ENCODE measurements around the gene SCAI. TPM values are rescaled to one million over a fixed set of nuclear protein-coding genes. Genes with fewer than 3 reads are reported as not detected.
"Not testable (repeated sequence)": the region's sequence is repeated elsewhere in the genome, so short reads cannot be mapped to it uniquely, and the experiment has no call there.

Gene SCAI
- total and polyA plus RNA-seq, 5 donors = 1.9 to 5.5 (median 4.9) TPM

- WGBS = 72% methylated on average over 6 of the region's 6 CpGs
- H3K4me1 ChIP-seq (ENCODE audit: control insufficient read depth, insufficient read depth, low read length) = no peaks in the 10 kb centered on the region
- H3K4me3 ChIP-seq (ENCODE audit: low read length) = no peak overlapping the region
- intact Hi-C loops (cut with DNase I) = no loop called here
- H3K27me3 ChIP-seq (ENCODE audit: control insufficient read depth, insufficient read depth) = no peaks in the 10 kb centered on the region
- H3K9me3 ChIP-seq (ENCODE audit: control insufficient read depth, low read length) = no peaks in the 10 kb centered on the region
- no peak overlapping the region for H3K27ac ChIP-seq (ENCODE audit: low read length)
- ATAC-seq (no peak), DNase-seq (no peak)
Observed at GRCh38 chr9:125131778-125132177, 11.6 kb downstream of the SCAI start.

GRCh38 chr9:125126019-125126746, 17.1 kb downstream of the SCAI start:
- H3K27ac ChIP-seq (ENCODE audit: low read length) = no peak overlapping the region
- WGBS = 58% methylated on average over 2 of the region's 2 CpGs
- peaks cover 2% of the 10 kb centered on the region for H3K4me1 ChIP-seq (ENCODE audit: control insufficient read depth, insufficient read depth, low read length)
- DNase-seq = peak; percentile 88 to 94 (median 90)
- intact Hi-C loops (cut with DNase I) = no loop called here
- H3K4me3 ChIP-seq (ENCODE audit: low read length) = no peak overlapping the region
- peak; percentile 96 to 97 for ATAC-seq
- H3K27me3 ChIP-seq (ENCODE audit: control insufficient read depth, insufficient read depth) = no peaks in the 10 kb centered on the region
- no peaks in the 10 kb centered on the region for H3K9me3 ChIP-seq (ENCODE audit: control insufficient read depth, low read length)

- no peak overlapping the region for H3K27ac ChIP-seq (ENCODE audit: low read length)
- no peaks in the 10 kb centered on the region for H3K9me3 ChIP-seq (ENCODE audit: control insufficient read depth, low read length)
- ATAC-seq (no peak), DNase-seq (no peak)
- H3K4me1 ChIP-seq (ENCODE audit: control insufficient read depth, insufficient read depth, low read length) = peaks cover 2% of the 10 kb centered on the region
- WGBS = 57% methylated on average over 7 of the region's 7 CpGs
- H3K4me3 ChIP-seq (ENCODE audit: low read length) = no peak overlapping the region
- intact Hi-C loops (cut with DNase I) = no loop called here
- H3K27me3 ChIP-seq (ENCODE audit: control insufficient read depth, insufficient read depth) = no peaks in the 10 kb centered on the region
Observed at GRCh38 chr9:125125523-125125922, 17.8 kb downstream of the SCAI start.

- intact Hi-C loops (cut with DNase I) = no loop called here
- Histone ChIP-seq H3K4me3 (ENCODE audit: low read length) (no peak overlapping the region), H3K9me3 (ENCODE audit: control insufficient read depth, low read length) (no peaks in the 10 kb centered on the region), H3K27me3 (ENCODE audit: control insufficient read depth, insufficient read depth) (no peaks in the 10 kb centered on the region), H3K27ac (ENCODE audit: low read length) (no peak overlapping the region), H3K4me1 (ENCODE audit: control insufficient read depth, insufficient read depth, low read length) (peaks cover 1% of the 10 kb centered on the region)
- 61% methylated on average over 2 of the region's 2 CpGs for WGBS
- ATAC-seq (no peak), DNase-seq (no peak)
Observed at GRCh38 chr9:125121146-125121545, 22.2 kb downstream of the SCAI start.

GRCh38 chr9:125119643-125120286, 23.6 kb downstream of the SCAI start:
- WGBS = 62% methylated on average over 4 of the region's 4 CpGs

GRCh38 chr9:125118696-125119095, 24.6 kb downstream of the SCAI start:
- ATAC-seq = not testable (repeated sequence)

More at GRCh38 chr9:125119643-125120286, 23.6 kb downstream of the SCAI start:
- ATAC-seq (no peak), DNase-seq (no peak)
- Histone ChIP-seq H3K4me1 (ENCODE audit: control insufficient read depth, insufficient read depth, low read length) (no peaks in the 10 kb centered on the region), H3K27me3 (ENCODE audit: control insufficient read depth, insufficient read depth) (no peaks in the 10 kb centered on the region), H3K27ac (ENCODE audit: low read length) (no peak overlapping the region), H3K4me3 (ENCODE audit: low read length) (no peak overlapping the region), H3K9me3 (ENCODE audit: control insufficient read depth, low read length) (no peaks in the 10 kb centered on the region)
- intact Hi-C loops (cut with DNase I) = no loop called here

GRCh38 chr9:125114503-125114902, 28.8 kb downstream of the SCAI start:
- DNase-seq; H3K4me1 ChIP-seq (ENCODE audit: control insufficient read depth, insufficient read depth, low read length); ATAC-seq; H3K9me3 ChIP-seq (ENCODE audit: control insufficient read depth, low read length); H3K27me3 ChIP-seq (ENCODE audit: control insufficient read depth, insufficient read depth); H3K4me3 ChIP-seq (ENCODE audit: low read length); intact Hi-C loops (cut with DNase I); H3K27ac ChIP-seq (ENCODE audit: low read length): not testable (repeated sequence)
- WGBS = 87% methylated on average over 4 of the region's 4 CpGs

More at GRCh38 chr9:125118696-125119095, 24.6 kb downstream of the SCAI start:
- H3K27me3 ChIP-seq (ENCODE audit: control insufficient read depth, insufficient read depth); H3K27ac ChIP-seq (ENCODE audit: low read length); H3K4me3 ChIP-seq (ENCODE audit: low read length); intact Hi-C loops (cut with DNase I); H3K4me1 ChIP-seq (ENCODE audit: control insufficient read depth, insufficient read depth, low read length); DNase-seq; H3K9me3 ChIP-seq (ENCODE audit: control insufficient read depth, low read length): not testable (repeated sequence)
- 96% methylated on average over 2 of the region's 2 CpGs for WGBS

- Histone ChIP-seq H3K9me3 (ENCODE audit: control insufficient read depth, low read length) (no peaks in the 10 kb centered on the region), H3K4me1 (ENCODE audit: control insufficient read depth, insufficient read depth, low read length) (no peaks in the 10 kb centered on the region), H3K4me3 (ENCODE audit: low read length) (no peak overlapping the region), H3K27me3 (ENCODE audit: control insufficient read depth, insufficient read depth) (no peaks in the 10 kb centered on the region), H3K27ac (ENCODE audit: low read length) (no peak overlapping the region)
- 99% methylated on average over 2 of the region's 2 CpGs for WGBS
- DNase-seq = no peak
- no peak for ATAC-seq
- intact Hi-C loops (cut with DNase I) = no loop called here
Observed at GRCh38 chr9:125110464-125110863, 32.9 kb downstream of the SCAI start.

- H3K27me3 ChIP-seq (ENCODE audit: control insufficient read depth, insufficient read depth); H3K4me3 ChIP-seq (ENCODE audit: low read length); DNase-seq; H3K4me1 ChIP-seq (ENCODE audit: control insufficient read depth, insufficient read depth, low read length); H3K27ac ChIP-seq (ENCODE audit: low read length); intact Hi-C loops (cut with DNase I); ATAC-seq; H3K9me3 ChIP-seq (ENCODE audit: control insufficient read depth, low read length): not testable (repeated sequence)
- WGBS = 98% methylated on average over 28 of the region's 33 CpGs
Observed at GRCh38 chr9:125108541-125108940, 34.8 kb downstream of the SCAI start.

GRCh38 chr9:125106285-125106893, 36.9 kb downstream of the SCAI start:
- H3K27ac ChIP-seq (ENCODE audit: low read length) = no peak overlapping the region
- H3K4me1 ChIP-seq (ENCODE audit: control insufficient read depth, insufficient read depth, low read length) = no peaks in the 10 kb centered on the region
- H3K4me3 ChIP-seq (ENCODE audit: low read length) = no peak overlapping the region
- DNase-seq = no peak
- no peaks in the 10 kb centered on the region for H3K27me3 ChIP-seq (ENCODE audit: control insufficient read depth, insufficient read depth)
- H3K9me3 ChIP-seq (ENCODE audit: control insufficient read depth, low read length) = no peaks in the 10 kb centered on the region
- no peak for ATAC-seq
- intact Hi-C loops (cut with DNase I) = no loop called here

GRCh38 chr9:125103770-125104460, 39.4 kb downstream of the SCAI start:
- H3K4me3 ChIP-seq (ENCODE audit: low read length) = no peak overlapping the region
- no peaks in the 10 kb centered on the region for H3K9me3 ChIP-seq (ENCODE audit: control insufficient read depth, low read length)
- no peak overlapping the region for H3K27ac ChIP-seq (ENCODE audit: low read length)
- peaks cover 2% of the 10 kb centered on the region for H3K4me1 ChIP-seq (ENCODE audit: control insufficient read depth, insufficient read depth, low read length)
- no peaks in the 10 kb centered on the region for H3K27me3 ChIP-seq (ENCODE audit: control insufficient read depth, insufficient read depth)
- WGBS = 57% methylated on average over 3 of the region's 3 CpGs
- intact Hi-C loops (cut with DNase I) = no loop called here
- DNase-seq (no peak), ATAC-seq (no peak)

All from right cardiac atrium (tissue), 5 donors.